Kidney tubule cell (primary cell): ENCODE measurements around the gene CISD3.

ENCODE experiments used
- DNase-seq: peaks from one replicate; pipeline ENCODE4 v3.0.0-alpha.2; 2018; ENCODE audit warnings: low spot score

The CISD3 gene

DNA sequence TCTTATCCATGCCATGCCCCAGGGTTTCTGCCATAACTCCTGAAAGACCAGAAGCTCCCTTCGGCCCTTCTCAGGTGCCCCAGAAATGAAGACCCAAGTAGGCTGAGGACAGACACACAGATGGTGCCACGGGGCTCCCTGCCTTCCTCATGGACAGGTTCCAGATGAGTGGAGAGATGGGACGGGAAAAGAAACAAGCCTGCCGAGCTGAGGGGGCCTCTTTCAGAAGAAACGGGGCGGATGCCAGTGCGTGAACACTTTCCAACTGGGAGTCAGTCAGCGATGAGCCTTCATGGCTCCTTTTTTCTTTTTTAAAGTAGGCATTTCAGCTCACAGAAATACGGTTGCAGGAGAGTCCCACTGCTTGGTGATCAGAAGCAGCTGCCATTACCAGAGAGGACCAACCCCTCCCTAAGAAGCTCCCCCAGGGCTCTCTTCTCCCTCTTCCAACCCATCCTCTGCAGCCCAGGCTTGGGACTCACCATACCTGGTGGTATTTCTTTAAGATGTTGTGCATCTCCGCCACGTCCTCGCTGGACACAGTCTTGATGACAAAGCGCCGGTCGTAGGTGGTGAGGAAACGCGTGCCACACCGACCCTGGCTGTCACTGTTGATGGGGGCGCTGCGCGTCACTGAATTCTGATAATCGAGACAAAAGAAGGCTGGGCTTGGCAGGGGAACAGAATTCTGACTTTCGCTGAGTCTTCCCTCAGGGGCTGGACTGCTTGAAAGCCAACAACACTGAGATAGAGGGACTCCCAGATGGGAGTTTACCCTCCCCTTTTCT, 50.0 kb downstream of the CISD3 start:
- no peak for DNase-seq

DNA sequence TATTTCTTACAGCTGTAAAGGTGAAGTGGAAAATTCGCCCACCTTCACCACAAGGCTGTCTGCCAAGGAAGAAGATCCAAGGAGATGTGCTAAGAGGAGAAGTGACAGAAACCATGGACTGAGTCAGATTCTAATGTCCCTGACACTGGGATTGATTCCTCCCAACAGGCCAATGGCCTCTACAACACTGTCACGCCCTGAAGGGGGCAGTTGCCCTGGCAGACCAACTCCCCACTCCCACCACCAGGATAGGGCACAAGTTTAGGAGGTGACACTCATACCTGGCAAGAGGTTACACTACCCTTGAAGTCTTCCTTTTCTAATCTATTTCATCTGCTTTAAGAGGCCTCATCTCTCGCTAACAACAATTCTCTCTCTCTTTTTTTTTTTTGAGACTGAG, 53.1 kb downstream of the CISD3 start:
- no peak for DNase-seq
